ENCODE measurements around the gene ASB2. TPM values are rescaled to one million over a fixed set of nuclear protein-coding genes. Genes with fewer than 3 reads are reported as not detected.

Gene ASB2
- total RNA-seq, 2 experiments from 2014 or later: 15.8 to 17.0 TPM

DNA sequence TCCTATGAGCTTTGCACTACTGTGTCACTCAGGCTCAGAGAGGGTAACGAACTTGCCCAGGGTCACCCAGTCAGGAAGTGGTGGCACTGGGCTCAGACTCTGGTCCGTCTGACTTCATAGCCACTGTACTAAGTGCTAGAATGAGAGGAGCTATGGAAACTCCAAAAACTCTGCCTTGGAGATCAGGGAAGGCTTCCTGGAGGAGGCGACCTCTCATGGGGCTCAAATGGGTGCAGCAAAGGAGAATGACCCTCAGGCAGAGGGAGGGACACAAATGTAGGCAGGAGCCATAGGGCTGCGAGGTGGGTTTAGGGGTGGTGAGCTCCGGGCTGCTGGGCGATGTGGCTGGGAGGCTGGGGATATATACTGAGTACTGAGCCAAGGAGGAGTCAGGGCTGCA lies 23.9 kb upstream of the ASB2 start:
- H3K4me3 Mint-ChIP-seq: no peak overlapping the region
- ChIA-PET POLR2A (interaction anchor here (1.1 to 5.6 kb wide), 6 partner anchors 21 to 60 kb away, joined by 3 to 29 read pairs (median 6); no protein-coding TSS in a partner anchor), CTCF (interaction anchor here (0.8 to 7.6 kb wide), 17 partner anchors 9 to 136 kb away, joined by 3 to 233 read pairs (median 10); partner anchors contain the start of genes ASB2 and OTUB2)
- ATAC-seq: no peak
- H3K27me3 Mint-ChIP-seq (ENCODE audit: low read depth): peaks cover 12% of the 10 kb centered on the region
- DNase-seq: no peak
- peaks cover 44% of the 10 kb centered on the region for H3K4me1 Mint-ChIP-seq (ENCODE audit: low read depth)
- H3K36me3 Mint-ChIP-seq (ENCODE audit: low read depth): no peaks in the 10 kb centered on the region
- H3K9me3 Mint-ChIP-seq (ENCODE audit: insufficient read depth): no peaks in the 10 kb centered on the region
- no peak overlapping the region for H3K27ac Mint-ChIP-seq

DNA sequence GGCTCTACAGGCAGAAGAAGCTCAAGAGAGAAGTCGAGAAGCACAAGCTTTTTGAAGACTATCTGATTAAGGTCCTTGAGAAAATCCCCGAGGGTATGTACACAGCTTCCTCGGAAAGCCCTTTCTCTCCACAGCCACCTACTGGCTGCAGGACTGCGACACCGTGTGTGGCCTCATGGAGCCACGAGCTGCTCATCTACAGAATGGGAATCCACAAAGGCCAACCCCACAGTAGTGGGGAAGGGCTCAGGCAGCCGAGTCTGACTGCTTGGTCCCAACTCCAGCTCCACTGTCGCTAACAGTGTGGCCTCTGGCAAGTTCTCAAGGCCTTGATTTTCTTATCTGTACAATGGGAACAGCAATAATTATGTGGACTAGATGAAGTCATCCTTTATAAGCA lies 23.2 kb upstream of the ASB2 start:
- ChIA-PET CTCF (interaction anchor here (0.8 to 7.6 kb wide), 14 partner anchors 8 to 64 kb away, joined by 3 to 233 read pairs (median 8); partner anchors contain the start of genes ASB2 and OTUB2), POLR2A (interaction anchor here (0.9 to 5.6 kb wide), 5 partner anchors 22 to 59 kb away, joined by 3 to 29 read pairs (median 3); no protein-coding TSS in a partner anchor)
- H3K27me3 Mint-ChIP-seq (ENCODE audit: low read depth): peaks cover 5% of the 10 kb centered on the region
- no peaks in the 10 kb centered on the region for H3K9me3 Mint-ChIP-seq (ENCODE audit: insufficient read depth)
- DNase-seq (no peak), ATAC-seq (no peak)
- no peak overlapping the region for H3K4me3 Mint-ChIP-seq
- H3K4me1 Mint-ChIP-seq (ENCODE audit: low read depth): peaks cover 43% of the 10 kb centered on the region
- H3K27ac Mint-ChIP-seq: no peak overlapping the region
- no peaks in the 10 kb centered on the region for H3K36me3 Mint-ChIP-seq (ENCODE audit: low read depth)

DNA sequence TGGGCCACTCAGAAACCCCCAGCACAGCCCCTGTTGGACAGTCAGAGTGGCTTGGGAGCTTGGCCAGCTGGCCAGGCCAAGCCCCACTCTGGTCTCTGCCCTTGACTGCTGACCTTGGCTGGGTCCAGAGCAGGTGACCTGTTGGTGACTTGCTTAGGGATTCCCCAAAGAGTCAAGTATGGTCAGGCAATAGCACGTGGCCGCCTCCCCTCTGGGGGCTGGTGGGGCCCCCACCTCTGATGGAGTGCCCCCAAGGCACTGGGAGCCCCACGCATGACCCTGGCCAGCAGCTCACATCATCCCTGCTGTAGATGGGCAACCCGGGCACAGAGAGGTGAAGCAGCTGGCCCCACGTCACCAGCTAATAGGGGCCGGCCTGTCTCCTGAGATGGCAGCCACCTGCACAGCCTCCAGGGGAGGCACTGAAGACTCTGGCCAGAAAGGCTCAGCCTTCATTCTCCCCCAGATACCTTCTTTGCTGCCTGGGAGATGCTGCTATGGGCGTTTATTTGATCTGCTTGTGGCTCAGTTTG lies 22.6 kb upstream of the ASB2 start:
- no peak for ATAC-seq
- Mint-ChIP-seq H3K4me1 (ENCODE audit: low read depth) (peaks cover 46% of the 10 kb centered on the region), H3K4me3 (no peak overlapping the region), H3K27me3 (ENCODE audit: low read depth) (peaks cover 4% of the 10 kb centered on the region), H3K36me3 (ENCODE audit: low read depth) (no peaks in the 10 kb centered on the region), H3K9me3 (ENCODE audit: insufficient read depth) (no peaks in the 10 kb centered on the region), H3K27ac (no peak overlapping the region)
- CTCF ChIA-PET: interaction anchor here (1.0 to 7.6 kb wide), 12 partner anchors 8 to 63 kb away, joined by 3 to 233 read pairs (median 12); partner anchors contain the start of gene ASB2
- DNase-seq: no peak
- POLR2A ChIA-PET: interaction anchor here (0.9 to 5.6 kb wide), 4 partner anchors 36 to 58 kb away, joined by 3 to 29 read pairs (median 7); no protein-coding TSS in a partner anchor

- no peak overlapping the region for H3K27ac Mint-ChIP-seq
- ChIA-PET CTCF (interaction anchor here (0.6 to 7.6 kb wide), 14 partner anchors 11 to 62 kb away, joined by 3 to 233 read pairs (median 4); partner anchors contain the start of gene ASB2), POLR2A (interaction anchor here (0.6 to 5.6 kb wide), 6 partner anchors 27 to 58 kb away, joined by 3 to 29 read pairs (median 6); no protein-coding TSS in a partner anchor)
- H3K4me3 Mint-ChIP-seq: no peak overlapping the region
- no peaks in the 10 kb centered on the region for H3K27me3 Mint-ChIP-seq (ENCODE audit: low read depth)
- ATAC-seq (no peak), DNase-seq (no peak)
- peaks cover 53% of the 10 kb centered on the region for H3K4me1 Mint-ChIP-seq (ENCODE audit: low read depth)
- no peaks in the 10 kb centered on the region for H3K9me3 Mint-ChIP-seq (ENCODE audit: insufficient read depth)
- H3K36me3 Mint-ChIP-seq (ENCODE audit: low read depth): no peaks in the 10 kb centered on the region
Observed at GRCh38 chr14:93997916-93998870, 21.8 kb upstream of the ASB2 start.

GRCh38 chr14:93997082-93997481 lies 20.7 kb upstream of the ASB2 start, which contains the start of gene CCDC197:
Gene CCDC197 (plus strand): TSS chr14:93997301. CDS start chr14:93998132, 831 bp downstream.
- Mint-ChIP-seq H3K9me3 (ENCODE audit: insufficient read depth) (no peaks in the 10 kb centered on the region), H3K4me1 (ENCODE audit: low read depth) (peaks cover 58% of the 10 kb centered on the region), H3K27ac (peak within 1 kb of the TSS; percentile 3), H3K36me3 (ENCODE audit: low read depth) (no peaks in the 10 kb centered on the region), H3K4me3 (no peak within 1 kb of the TSS), H3K27me3 (ENCODE audit: low read depth) (no peaks in the 10 kb centered on the region)
- CTCF ChIA-PET: interaction anchor here (0.6 to 7.6 kb wide), 9 partner anchors 13 to 61 kb away, joined by 3 to 233 read pairs (median 3); partner anchors contain the start of gene ASB2
- ATAC-seq: no peak
- DNase-seq: peak; percentile 32
- POLR2A ChIA-PET: interaction anchor here (0.9 to 5.6 kb wide), 6 partner anchors 19 to 56 kb away, joined by 3 to 29 read pairs (median 7); no protein-coding TSS in a partner anchor

DNA sequence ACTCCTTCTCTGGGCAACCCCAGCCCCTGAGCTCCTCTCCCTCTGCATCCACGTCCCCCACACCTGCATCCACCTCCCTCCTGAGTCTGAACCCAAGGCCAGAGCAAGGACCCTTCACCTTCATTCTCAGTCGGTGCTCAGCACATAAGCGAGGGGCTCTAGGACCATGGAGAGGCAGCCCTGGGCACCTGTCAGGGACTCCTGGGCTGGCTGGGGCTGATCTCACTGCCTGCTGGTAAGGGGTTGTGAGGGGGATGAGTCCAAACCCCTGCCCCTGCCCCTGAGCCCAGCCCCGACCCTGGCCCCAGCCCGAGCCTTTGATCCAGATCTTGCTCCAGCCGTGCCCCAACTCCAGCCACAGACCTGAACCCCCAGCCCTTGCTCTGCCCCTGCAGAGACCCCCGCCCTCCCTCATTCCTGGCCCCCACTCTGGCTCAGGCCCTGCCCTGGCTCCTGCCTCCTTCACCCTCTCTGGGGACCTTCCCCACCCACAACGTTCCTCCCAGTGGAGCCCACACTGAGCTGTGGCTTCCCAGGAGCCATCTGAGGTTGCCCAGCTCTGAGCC lies 19.8 kb upstream of the ASB2 start:
- ChIA-PET CTCF (interaction anchor here (1.1 to 7.6 kb wide), 4 partner anchors 25 to 55 kb away, joined by 3 to 233 read pairs (median 8); no protein-coding TSS in a partner anchor), POLR2A (interaction anchor here (0.9 to 5.6 kb wide), 6 partner anchors 14 to 56 kb away, joined by 3 to 29 read pairs (median 5); no protein-coding TSS in a partner anchor)
- Mint-ChIP-seq H3K36me3 (ENCODE audit: low read depth) (no peaks in the 10 kb centered on the region), H3K27ac (no peak overlapping the region), H3K9me3 (ENCODE audit: insufficient read depth) (no peaks in the 10 kb centered on the region), H3K4me1 (ENCODE audit: low read depth) (peaks cover 49% of the 10 kb centered on the region), H3K27me3 (ENCODE audit: low read depth) (no peaks in the 10 kb centered on the region), H3K4me3 (no peak overlapping the region)
- DNase-seq (no peak), ATAC-seq (no peak)

DNA sequence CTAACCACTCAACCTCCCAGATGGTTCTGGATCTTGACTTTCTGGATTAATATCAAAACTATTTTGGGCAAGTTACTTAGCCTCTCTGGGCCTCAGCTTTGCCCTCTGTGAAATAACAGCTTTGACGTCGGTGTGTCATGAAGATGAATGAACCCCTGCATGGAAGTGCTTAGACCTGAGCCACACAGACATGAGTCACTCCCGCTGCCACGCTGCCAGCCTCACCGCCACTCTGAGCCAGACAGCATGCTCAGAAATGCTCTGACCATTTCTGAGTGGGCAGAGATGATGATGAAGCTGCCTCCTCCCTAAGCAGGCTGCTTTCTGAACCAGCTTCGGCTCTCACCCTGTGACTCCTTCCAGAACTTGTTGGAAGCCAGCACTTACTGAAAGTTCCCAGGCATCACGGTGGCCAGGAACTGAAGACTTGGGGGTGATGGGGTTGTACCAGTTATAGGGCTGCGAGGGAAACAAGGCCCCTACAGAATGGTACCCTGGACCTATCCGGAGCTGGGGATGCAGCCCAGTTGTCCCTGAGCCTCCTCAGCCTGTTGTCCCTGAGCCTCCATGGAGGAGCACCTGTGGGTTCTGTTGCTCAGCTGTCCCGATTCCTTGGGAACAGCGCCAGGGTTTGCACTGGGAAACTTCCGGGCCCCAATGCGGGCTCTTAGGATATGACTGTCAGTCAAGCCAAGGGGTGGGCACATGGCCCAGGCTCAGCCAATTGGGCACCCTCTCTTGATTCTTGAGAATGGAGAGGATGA lies 18.7 kb upstream of the ASB2 start:
- peaks cover 45% of the 10 kb centered on the region for H3K4me1 Mint-ChIP-seq (ENCODE audit: low read depth)
- no peaks in the 10 kb centered on the region for H3K27me3 Mint-ChIP-seq (ENCODE audit: low read depth)
- ChIA-PET POLR2A (interaction anchor here (0.6 to 2.3 kb wide), 7 partner anchors 13 to 46 kb away, joined by 3 to 9 read pairs (median 4); no protein-coding TSS in a partner anchor), CTCF (interaction anchor here (0.9 to 7.6 kb wide), 7 partner anchors 10 to 54 kb away, joined by 3 to 233 read pairs (median 3); partner anchors contain the start of gene ASB2)
- peak; percentile 34 for DNase-seq
- ATAC-seq: peak; percentile 53
- no peaks in the 10 kb centered on the region for H3K36me3 Mint-ChIP-seq (ENCODE audit: low read depth)
- H3K27ac Mint-ChIP-seq: no peak overlapping the region
- H3K4me3 Mint-ChIP-seq: no peak overlapping the region
- no peaks in the 10 kb centered on the region for H3K9me3 Mint-ChIP-seq (ENCODE audit: insufficient read depth)

DNA sequence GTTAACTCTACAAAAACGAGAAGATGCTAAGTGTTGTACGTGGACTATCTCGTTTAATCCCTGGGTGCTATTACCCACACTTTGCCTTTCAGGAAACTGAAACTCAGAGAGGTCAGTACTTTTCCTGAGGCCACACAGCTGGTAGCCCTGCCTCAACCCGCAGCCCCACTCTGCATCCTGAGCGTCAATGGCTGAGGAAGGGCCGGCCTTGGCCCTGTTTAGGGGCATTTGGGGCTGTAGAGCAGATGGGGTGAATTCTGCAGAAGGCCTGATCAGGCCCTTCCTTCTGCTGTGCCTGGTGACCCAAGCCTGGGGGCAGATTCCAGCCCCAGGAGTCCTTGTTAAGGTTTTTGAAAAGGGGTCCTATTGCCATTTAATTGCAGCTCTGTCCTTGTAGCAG lies 17.0 kb upstream of the ASB2 start:
- H3K4me3 Mint-ChIP-seq: no peak overlapping the region
- H3K4me1 Mint-ChIP-seq (ENCODE audit: low read depth): peaks cover 40% of the 10 kb centered on the region

DNA sequence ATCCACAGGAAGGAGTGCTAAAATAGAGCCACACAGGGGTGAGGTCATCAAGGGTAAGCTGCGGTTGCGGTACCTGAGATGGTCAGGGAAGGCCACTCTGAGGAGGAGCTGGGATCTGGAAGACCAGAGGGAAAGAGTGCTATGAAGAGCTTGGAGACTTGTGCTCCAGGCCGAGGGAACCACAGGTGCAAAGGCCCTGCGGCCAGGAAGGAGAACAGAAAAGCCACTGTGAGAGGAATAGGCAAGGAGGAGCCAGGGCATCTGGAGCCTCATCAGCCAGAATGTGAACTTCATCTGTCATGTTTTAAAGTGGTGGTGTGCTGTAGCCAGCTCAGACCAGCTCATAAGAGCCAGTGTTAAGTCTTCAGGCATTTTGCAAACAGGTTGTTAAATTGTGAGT lies 15.3 kb upstream of the ASB2 start:
- Mint-ChIP-seq H3K9me3 (ENCODE audit: insufficient read depth) (no peaks in the 10 kb centered on the region), H3K27me3 (ENCODE audit: low read depth) (no peaks in the 10 kb centered on the region), H3K36me3 (ENCODE audit: low read depth) (no peaks in the 10 kb centered on the region), H3K27ac (no peak overlapping the region), H3K4me3 (no peak overlapping the region), H3K4me1 (ENCODE audit: low read depth) (peaks cover 26% of the 10 kb centered on the region)
- DNase-seq (no peak), ATAC-seq (no peak)
- ChIA-PET POLR2A (interaction anchor here (1.2 to 2.3 kb wide), 6 partner anchors 10 to 52 kb away, joined by 3 to 10 read pairs (median 5); no protein-coding TSS in a partner anchor), CTCF (interaction anchor here (1.5 to 4.5 kb wide), 4 partner anchors 9 to 52 kb away, joined by 8 to 45 read pairs (median 20); no protein-coding TSS in a partner anchor)

More for the DNA sequence above, 17.0 kb upstream of the ASB2 start:
- Mint-ChIP-seq H3K36me3 (ENCODE audit: low read depth) (no peaks in the 10 kb centered on the region), H3K27ac (no peak overlapping the region), H3K27me3 (ENCODE audit: low read depth) (no peaks in the 10 kb centered on the region), H3K9me3 (ENCODE audit: insufficient read depth) (no peaks in the 10 kb centered on the region)
- ChIA-PET POLR2A (interaction anchor here (1.1 to 1.2 kb wide), 2 partner anchors 30 to 35 kb away, joined by 4 read pairs; no protein-coding TSS in a partner anchor), CTCF (interaction anchor here (0.6 to 4.5 kb wide), 5 partner anchors 15 to 139 kb away, joined by 3 to 45 read pairs (median 6); no protein-coding TSS in a partner anchor)
- no peak for DNase-seq
- no peak for ATAC-seq

DNA sequence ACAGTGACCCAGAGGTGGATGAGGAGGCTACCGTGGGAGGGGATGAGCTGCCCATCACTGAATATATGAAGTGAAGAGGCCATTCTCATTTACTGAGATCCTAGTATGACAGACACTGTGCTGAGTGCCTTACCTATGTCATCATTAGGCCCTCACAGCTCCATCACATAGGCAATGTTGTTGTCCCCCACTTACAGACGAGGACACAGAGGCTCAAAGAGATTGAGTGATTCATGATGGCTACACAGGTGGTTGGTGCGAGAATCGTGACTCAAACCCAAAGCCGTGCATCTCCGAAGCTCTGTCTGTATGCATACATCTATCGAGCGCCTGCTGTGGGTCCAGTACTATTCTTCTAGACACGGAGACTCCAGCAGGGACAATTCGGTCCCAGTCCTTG lies 14.8 kb upstream of the ASB2 start:
- Mint-ChIP-seq H3K4me1 (ENCODE audit: low read depth) (peaks cover 26% of the 10 kb centered on the region), H3K9me3 (ENCODE audit: insufficient read depth) (no peaks in the 10 kb centered on the region), H3K36me3 (ENCODE audit: low read depth) (no peaks in the 10 kb centered on the region), H3K4me3 (no peak overlapping the region), H3K27me3 (ENCODE audit: low read depth) (no peaks in the 10 kb centered on the region), H3K27ac (no peak overlapping the region)
- DNase-seq (no peak), ATAC-seq (no peak)
- CTCF ChIA-PET: interaction anchor here (1.5 to 4.5 kb wide), 4 partner anchors 9 to 52 kb away, joined by 8 to 45 read pairs (median 20); no protein-coding TSS in a partner anchor
- POLR2A ChIA-PET: interaction anchor here (1.2 to 2.3 kb wide), 4 partner anchors 9 to 52 kb away, joined by 3 to 10 read pairs (median 6); no protein-coding TSS in a partner anchor
